ENCODE data around the gene SETD7.

Gene SETD7

DNA sequence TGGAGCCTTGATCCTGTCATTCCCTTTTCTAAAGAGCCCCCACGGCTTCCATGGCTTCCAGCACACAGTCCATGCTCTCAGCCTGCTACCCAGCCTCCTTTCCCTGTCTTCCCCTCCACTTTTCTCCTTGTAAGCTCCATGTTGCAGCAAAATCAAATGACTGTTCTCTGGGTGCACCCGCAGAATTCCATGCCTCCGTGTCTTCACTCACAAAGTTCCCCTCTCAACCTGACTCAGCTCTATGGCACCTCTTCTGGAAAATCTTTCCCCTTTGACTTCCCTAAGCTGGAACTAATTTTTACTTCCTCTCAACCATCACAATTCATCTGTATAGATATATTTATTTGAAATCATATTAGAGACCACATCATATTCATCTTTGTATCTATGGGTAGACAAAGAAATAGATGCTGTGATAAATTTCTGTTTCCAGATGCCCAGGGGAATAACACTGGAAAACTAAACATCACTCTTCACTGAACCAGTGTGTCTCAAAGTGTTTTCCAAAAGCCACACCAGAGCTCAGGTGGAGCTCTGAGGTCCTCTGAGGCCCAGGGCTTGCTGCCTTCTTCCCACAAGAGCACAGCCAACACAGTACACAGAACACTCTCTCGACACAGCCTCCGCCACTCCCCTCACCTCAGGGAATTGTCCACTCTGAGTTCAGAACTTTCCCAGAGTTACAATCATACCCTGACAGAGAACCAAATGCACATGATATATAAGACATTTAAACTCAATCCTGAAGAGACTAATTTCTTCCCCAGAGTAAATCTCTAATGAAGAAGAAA is 3.3 kb downstream of the SETD7 start:
- TF ChIP-seq, protein P1, sequence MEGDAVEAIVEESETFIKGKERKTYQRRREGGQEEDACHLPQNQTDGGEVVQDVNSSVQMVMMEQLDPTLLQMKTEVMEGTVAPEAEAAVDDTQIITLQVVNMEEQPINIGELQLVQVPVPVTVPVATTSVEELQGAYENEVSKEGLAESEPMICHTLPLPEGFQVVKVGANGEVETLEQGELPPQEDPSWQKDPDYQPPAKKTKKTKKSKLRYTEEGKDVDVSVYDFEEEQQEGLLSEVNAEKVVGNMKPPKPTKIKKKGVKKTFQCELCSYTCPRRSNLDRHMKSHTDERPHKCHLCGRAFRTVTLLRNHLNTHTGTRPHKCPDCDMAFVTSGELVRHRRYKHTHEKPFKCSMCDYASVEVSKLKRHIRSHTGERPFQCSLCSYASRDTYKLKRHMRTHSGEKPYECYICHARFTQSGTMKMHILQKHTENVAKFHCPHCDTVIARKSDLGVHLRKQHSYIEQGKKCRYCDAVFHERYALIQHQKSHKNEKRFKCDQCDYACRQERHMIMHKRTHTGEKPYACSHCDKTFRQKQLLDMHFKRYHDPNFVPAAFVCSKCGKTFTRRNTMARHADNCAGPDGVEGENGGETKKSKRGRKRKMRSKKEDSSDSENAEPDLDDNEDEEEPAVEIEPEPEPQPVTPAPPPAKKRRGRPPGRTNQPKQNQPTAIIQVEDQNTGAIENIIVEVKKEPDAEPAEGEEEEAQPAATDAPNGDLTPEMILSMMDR (IDR thresholded peaks at IDR 0.05; ENCODE audit: insufficient read depth, low read depth, low read length, missing control alignments) = no peak
- no peak for DNase-seq (ENCODE audit: low read depth)
- no peak overlapping the region for H3K4me3 ChIP-seq (ENCODE audit: low read depth, low read length)

GRCh38 chr4:139550724-139551429 is 5.1 kb downstream of the SETD7 start:
- TF ChIP-seq, protein P1 (IDR thresholded peaks at IDR 0.05; ENCODE audit: insufficient read depth, low read depth, low read length, missing control alignments) = no peak
- no peak overlapping the region for H3K4me3 ChIP-seq (ENCODE audit: low read depth, low read length)
- no peak for DNase-seq (ENCODE audit: low read depth)

DNA sequence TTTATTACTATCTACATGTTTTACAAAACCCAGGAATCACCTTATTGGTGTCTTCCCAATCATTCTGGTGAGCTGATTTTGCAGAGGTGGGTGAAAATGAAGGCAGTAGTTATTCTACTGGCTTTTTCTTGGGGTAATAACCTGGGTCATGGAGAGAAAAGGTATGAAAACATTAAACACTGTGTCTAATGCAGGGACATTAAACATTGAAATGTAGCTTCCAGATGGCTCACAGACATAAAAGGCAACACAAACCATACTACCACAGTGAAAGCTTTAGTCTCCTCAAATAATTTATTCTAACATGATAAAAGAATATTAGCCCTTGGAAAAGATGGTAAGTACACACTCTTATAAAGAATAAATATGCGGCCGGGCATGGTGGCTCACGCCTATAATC is 8.0 kb downstream of the SETD7 start:
- no peak overlapping the region for H3K4me3 ChIP-seq (ENCODE audit: low read depth, low read length)
- TF ChIP-seq, protein P1 (IDR thresholded peaks at IDR 0.05; ENCODE audit: insufficient read depth, low read depth, low read length, missing control alignments) = no peak
- DNase-seq (ENCODE audit: low read depth) = no peak

DNA sequence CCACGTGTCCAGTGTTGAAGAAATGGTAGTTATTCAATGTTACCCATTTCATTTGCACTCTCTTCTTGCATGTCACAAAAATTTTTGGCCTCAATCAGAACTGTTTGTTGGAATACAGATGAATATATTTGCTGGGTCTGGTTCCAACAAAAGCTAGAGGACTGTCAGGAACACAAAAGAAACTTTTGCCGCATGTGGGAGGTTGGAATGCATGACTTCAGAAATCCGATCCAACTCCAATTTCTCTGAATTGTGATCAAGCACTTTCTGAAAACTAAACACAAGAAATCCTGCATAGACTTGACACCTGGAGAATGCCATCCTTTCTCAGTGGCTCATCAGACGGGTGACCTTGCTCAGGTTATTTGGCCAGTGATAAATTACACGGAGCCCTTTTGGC is 15.4 kb downstream of the SETD7 start:
- H3K4me3 ChIP-seq (ENCODE audit: low read depth, low read length) = no peak overlapping the region
- no peak for DNase-seq (ENCODE audit: low read depth)
- TF ChIP-seq, protein P1 (IDR thresholded peaks at IDR 0.05; ENCODE audit: insufficient read depth, low read depth, low read length, missing control alignments) = no peak

DNA sequence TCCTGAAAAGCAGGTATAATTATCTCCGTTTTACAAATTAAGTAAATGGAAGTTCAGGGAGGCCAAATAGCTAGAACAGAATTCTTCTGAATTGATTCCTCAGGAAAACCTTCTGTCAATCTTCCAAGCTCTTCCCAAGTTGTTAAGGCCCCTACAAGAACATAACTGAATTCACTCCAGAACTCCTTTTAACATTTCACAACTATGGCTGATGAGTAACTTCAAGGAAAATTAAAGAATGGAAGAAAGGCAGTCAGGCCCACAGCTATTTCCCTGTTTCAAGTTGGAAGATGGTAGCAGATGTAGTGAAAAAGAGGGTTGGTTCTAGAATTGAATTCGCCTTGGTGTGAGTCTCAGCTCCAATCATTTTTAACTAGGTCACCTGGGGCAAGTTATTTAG is 15.9 kb downstream of the SETD7 start:
- DNase-seq (ENCODE audit: low read depth) = no peak
- TF ChIP-seq, protein P1 (IDR thresholded peaks at IDR 0.05; ENCODE audit: insufficient read depth, low read depth, low read length, missing control alignments) = no peak
- H3K4me3 ChIP-seq (ENCODE audit: low read depth, low read length) = no peak overlapping the region

- TF ChIP-seq, protein P1 (IDR thresholded peaks at IDR 0.05; ENCODE audit: insufficient read depth, low read depth, low read length, missing control alignments) = no peak
- no peak overlapping the region for H3K4me3 ChIP-seq (ENCODE audit: low read depth, low read length)
- DNase-seq (ENCODE audit: low read depth) = no peak
Measured at GRCh38 chr4:139537292-139537691, 18.7 kb downstream of the SETD7 start.

Measured in GM12865 (cell line).